Activated naive CD8-positive, alpha-beta T cell treated with anti-CD3 and anti-CD28 coated beads for 36 hours (primary cell): ENCODE data around the gene PLEKHA5. TPM values are rescaled to one million over a fixed set of nuclear protein-coding genes. Genes with fewer than 3 reads are reported as not detected.
"Not testable (repeated sequence)": the region's sequence is repeated elsewhere in the genome, so short reads cannot be mapped to it uniquely, and the experiment has no call there.

Experiments
- DNase-seq: peaks from one replicate; pipeline ENCODE4 v3.0.0; 2021
- H3K27ac Mint-ChIP-seq: one replicate; pipeline ENCODE4 v1.8.0; 2022; ENCODE audit warnings: mild to moderate bottlenecking, moderate library complexity, mixed read lengths
- H3K27me3 Mint-ChIP-seq: one replicate; pipeline ENCODE4 v1.8.0; 2022; ENCODE audit warnings: mild to moderate bottlenecking, mixed read lengths
- H3K36me3 Mint-ChIP-seq: one replicate; pipeline ENCODE4 v1.8.0; 2021; ENCODE audit warnings: mild to moderate bottlenecking, mixed read lengths
- H3K4me1 Mint-ChIP-seq: one replicate; pipeline ENCODE4 v1.8.0; 2021; ENCODE audit warnings: mixed read lengths
- H3K4me3 Mint-ChIP-seq: one replicate; pipeline ENCODE4 v1.8.0; 2022; ENCODE audit warnings: mild to moderate bottlenecking, moderate library complexity, mixed read lengths
- H3K9me3 Mint-ChIP-seq: one replicate; pipeline ENCODE4 v1.8.0; 2022; ENCODE audit warnings: mixed read lengths
- total RNA-seq, 2 experiments: library from RNA; stranded (reverse); gene quantifications; one replicate each; pipeline ENCODE4 v1.2.3, GENCODE V29; 2021

The PLEKHA5 gene, protein sequence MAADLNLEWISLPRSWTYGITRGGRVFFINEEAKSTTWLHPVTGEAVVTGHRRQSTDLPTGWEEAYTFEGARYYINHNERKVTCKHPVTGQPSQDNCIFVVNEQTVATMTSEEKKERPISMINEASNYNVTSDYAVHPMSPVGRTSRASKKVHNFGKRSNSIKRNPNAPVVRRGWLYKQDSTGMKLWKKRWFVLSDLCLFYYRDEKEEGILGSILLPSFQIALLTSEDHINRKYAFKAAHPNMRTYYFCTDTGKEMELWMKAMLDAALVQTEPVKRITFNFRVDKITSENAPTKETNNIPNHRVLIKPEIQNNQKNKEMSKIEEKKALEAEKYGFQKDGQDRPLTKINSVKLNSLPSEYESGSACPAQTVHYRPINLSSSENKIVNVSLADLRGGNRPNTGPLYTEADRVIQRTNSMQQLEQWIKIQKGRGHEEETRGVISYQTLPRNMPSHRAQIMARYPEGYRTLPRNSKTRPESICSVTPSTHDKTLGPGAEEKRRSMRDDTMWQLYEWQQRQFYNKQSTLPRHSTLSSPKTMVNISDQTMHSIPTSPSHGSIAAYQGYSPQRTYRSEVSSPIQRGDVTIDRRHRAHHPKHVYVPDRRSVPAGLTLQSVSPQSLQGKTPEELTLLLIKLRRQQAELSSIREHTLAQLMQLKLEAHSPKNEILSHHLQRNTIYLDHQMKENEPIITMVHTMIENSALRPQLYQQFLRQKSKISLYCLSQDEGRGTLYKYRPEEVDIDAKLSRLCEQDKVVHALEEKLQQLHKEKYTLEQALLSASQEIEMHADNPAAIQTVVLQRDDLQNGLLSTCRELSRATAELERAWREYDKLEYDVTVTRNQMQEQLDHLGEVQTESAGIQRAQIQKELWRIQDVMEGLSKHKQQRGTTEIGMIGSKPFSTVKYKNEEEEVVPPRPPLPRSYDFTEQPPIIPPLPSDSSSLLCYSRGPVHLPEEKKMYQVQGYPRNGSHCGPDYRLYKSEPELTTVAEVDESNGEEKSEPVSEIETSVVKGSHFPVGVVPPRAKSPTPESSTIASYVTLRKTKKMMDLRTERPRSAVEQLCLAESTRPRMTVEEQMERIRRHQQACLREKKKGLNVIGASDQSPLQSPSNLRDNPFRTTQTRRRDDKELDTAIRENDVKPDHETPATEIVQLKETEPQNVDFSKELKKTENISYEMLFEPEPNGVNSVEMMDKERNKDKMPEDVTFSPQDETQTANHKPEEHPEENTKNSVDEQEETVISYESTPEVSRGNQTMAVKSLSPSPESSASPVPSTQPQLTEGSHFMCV
- 1 to 10 TPM; 2.1 to 2.6 TPM for total RNA-seq

DNA sequence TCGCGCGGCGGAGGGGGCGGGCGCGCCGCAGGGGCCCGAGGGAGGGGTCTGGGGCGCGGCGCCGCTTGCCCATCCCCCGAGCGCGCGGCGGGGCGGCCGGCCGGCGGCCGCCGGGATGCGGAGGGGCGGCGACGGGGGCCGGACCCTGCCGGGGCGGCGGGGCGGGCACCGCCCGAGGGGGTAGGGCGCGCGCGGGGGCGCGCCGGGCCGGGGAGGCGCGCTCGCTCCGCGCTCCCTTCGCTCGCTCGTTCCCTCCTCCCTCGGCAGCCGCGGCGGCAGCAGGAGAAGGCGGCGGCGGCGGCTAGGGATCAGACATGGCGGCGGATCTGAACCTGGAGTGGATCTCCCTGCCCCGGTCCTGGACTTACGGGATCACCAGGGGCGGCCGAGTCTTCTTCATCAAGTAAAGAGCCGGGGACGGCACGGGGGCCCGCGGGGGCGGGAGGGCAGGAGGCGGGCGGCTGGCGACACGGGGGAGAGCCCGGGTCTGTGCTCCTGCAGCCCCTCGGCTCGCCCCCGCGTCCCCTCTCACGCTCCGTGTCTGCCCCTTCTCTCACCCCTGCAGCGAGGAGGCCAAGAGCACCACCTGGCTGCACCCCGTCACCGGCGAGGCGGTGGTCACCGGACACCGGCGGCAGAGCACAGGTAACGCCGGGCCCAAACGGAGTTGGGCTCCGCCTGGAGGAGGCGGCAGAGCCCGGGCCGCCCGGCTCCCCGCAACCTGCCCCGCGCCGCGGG is at the start of gene PLEKHA5:
TSS of gene PLEKHA5 (plus strand) at position 248 of the 738 bp plus-strand sequence. CDS start at position 315, 67 bp downstream.
- H3K4me3 Mint-ChIP-seq, result peak within 1 kb of the TSS; percentile 79
- peaks cover 46% of the 10 kb centered on the region for H3K27me3 Mint-ChIP-seq
- DNase-seq, result peak; percentile 48
- no peak within 1 kb of the TSS for H3K27ac Mint-ChIP-seq
- H3K4me1 Mint-ChIP-seq, result peaks cover 13% of the 10 kb centered on the region
- peaks cover 3% of the 10 kb centered on the region for H3K36me3 Mint-ChIP-seq
- H3K9me3 Mint-ChIP-seq, result peaks cover 12% of the 10 kb centered on the region

DNA sequence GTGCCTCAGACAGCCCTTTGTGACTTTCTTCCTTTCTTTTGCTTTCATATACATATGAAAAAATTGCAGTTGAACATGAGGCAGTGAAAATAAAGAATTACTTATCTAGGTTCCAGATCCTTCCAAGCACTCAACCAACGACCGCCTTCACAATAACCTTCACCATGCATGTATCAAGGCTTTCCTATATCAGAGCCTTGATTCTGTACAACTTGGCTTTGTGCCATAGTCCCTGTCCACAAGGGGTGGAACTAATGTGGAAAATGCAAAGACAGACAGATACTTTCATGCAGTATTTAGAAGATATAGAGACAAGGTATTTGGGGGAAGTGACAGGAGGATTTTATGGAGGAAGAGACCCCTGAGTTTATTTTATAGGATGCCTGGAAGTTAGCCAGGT is 48.6 kb upstream of the PLEKHA5 start:
- Mint-ChIP-seq H3K36me3 (no peaks in the 10 kb centered on the region), H3K4me3 (no peak overlapping the region), H3K27me3 (peaks cover 3% of the 10 kb centered on the region), H3K4me1 (no peaks in the 10 kb centered on the region), H3K9me3 (no peaks in the 10 kb centered on the region), H3K27ac (no peak overlapping the region)
- no peak for DNase-seq

DNA sequence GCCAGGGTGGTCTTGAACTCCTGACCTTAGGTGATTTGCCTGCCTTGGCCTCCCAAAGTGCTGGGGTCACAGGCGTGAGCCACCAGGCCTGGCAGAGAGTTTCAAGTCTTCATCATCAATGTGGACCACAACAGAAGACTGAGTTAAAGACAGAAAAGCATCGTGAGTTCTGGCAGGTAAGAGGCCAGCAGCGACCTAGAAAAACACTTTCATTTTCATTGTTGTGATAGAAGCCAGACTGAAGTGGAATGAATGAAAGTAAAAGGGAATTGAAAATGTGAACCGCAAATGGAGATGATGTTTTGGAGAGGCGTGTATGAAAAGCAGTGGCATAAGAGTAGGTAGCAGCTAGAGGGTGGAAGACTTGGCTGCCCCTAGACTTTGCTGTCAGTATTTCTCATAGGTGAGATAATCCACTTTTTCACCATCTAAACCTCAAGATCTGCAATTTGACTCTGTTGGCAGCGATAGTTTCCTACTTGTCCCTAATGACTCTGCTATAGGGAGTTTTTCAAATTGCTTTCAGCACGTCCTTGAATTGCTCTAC is 47.1 kb upstream of the PLEKHA5 start:
- no peak overlapping the region for H3K4me3 Mint-ChIP-seq
- no peak for DNase-seq
- H3K4me1 Mint-ChIP-seq, result no peaks in the 10 kb centered on the region
- no peaks in the 10 kb centered on the region for H3K9me3 Mint-ChIP-seq
- no peaks in the 10 kb centered on the region for H3K36me3 Mint-ChIP-seq
- no peak overlapping the region for H3K27ac Mint-ChIP-seq
- peaks cover 3% of the 10 kb centered on the region for H3K27me3 Mint-ChIP-seq

DNA sequence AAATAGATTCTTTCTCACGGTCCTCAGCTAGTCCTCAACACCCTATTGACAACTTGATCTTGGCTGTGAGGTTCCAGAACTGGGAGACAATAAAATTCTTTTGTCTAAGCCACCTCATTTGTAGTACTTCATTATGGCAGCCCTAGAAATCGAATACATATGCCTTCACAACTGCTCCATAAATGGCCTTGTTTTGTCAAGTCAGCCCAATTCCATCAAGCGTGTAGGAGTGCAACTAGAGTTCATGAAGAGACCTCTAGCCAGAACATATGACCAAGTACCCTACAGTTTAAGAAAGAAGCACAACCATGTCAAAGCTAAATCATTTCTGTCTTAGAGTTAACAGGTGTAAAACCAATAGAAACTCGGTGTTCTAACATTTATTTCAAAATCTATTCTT is 45.0 kb upstream of the PLEKHA5 start:
- no peak overlapping the region for H3K4me3 Mint-ChIP-seq
- H3K27ac Mint-ChIP-seq, result no peak overlapping the region
- H3K27me3 Mint-ChIP-seq, result peaks cover 3% of the 10 kb centered on the region
- H3K9me3 Mint-ChIP-seq, result no peaks in the 10 kb centered on the region
- DNase-seq, result no peak
- no peaks in the 10 kb centered on the region for H3K36me3 Mint-ChIP-seq
- no peaks in the 10 kb centered on the region for H3K4me1 Mint-ChIP-seq

DNA sequence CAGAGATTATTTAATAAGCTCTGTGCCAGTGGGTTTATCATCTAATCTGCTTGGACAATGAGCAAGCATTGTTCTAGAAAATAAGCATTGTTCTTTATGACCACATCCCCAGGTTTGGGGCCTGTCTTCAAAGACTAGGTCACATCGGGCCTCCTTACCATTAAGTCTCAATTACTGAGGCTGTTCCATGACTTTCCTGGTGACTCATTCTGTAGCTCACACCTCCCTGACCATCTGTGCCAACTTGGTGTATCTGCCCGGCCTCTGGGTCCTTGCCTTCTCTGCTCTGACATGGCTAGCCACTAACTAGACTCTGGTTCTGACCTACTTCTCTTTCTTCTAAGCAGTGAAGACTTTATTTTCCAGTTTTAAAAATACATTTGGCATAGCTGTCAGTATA is 44.4 kb upstream of the PLEKHA5 start:
- Mint-ChIP-seq H3K4me3 (no peak overlapping the region), H3K9me3 (no peaks in the 10 kb centered on the region), H3K27ac (no peak overlapping the region), H3K36me3 (no peaks in the 10 kb centered on the region), H3K4me1 (no peaks in the 10 kb centered on the region), H3K27me3 (peaks cover 3% of the 10 kb centered on the region)
- DNase-seq, result no peak

DNA sequence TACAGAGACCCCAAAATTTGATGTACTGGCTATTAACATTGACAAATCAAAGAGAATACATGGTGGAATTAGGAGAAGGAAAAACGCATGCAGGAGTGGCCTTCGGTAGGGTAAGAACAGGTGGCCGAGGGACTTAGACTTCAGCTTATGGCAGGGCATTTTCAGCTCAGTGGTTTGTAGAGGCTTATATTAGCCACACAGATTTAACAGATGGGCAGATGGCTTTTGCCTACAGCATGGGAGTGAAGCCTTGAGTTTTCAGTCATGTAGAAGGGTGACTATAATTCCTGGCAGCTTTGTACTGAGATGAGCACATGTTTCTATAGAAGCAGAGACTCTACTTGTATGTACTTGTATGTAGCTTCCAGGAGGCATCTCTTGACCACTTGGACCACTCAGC is 40.9 kb upstream of the PLEKHA5 start:
- H3K4me1 Mint-ChIP-seq, result no peaks in the 10 kb centered on the region
- no peaks in the 10 kb centered on the region for H3K36me3 Mint-ChIP-seq
- H3K27ac Mint-ChIP-seq, result no peak overlapping the region
- no peak for DNase-seq
- no peaks in the 10 kb centered on the region for H3K9me3 Mint-ChIP-seq
- H3K4me3 Mint-ChIP-seq, result no peak overlapping the region
- no peaks in the 10 kb centered on the region for H3K27me3 Mint-ChIP-seq

DNA sequence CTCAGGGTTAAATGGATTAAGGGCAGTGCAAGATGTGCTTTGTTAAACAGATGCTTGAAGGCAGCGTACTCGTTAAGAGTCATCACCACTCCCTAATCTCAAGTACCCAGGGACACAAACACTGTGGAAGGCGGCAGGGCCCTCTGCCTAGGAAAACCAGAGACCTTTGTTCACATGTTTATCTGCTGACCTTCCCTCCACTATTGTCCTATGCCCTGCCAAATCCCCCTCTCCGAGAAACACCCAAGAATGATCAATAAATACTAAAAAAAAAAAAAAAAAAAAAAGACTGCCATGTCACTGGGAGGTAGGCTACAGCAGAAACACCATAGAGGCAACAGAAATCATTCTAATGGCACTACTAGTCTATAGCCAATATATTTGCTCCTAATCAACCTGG is 37.1 kb upstream of the PLEKHA5 start:
- H3K4me1 Mint-ChIP-seq, H3K27me3 Mint-ChIP-seq, DNase-seq, H3K4me3 Mint-ChIP-seq, H3K9me3 Mint-ChIP-seq, H3K27ac Mint-ChIP-seq, H3K36me3 Mint-ChIP-seq: not testable (repeated sequence)

DNA sequence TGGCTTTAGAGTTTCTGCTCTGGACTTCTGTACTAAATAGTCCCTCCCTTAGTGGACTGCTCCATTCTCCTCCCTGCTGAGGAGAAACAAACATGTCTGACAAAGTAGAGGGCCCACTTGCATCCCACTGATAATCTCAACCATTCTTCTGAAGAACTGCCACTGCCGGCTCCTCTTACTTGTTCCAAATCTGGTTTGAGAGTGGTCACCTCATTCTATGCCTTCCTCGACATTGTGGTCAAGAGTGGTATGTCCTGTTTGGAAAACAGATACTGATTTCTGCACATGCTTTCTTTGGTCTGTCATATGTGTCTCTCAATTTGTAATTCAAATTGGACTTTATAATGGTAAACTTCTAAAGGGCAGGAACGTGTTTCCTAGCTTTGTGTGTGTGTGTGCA is 36.3 kb upstream of the PLEKHA5 start:
- no peak overlapping the region for H3K27ac Mint-ChIP-seq
- H3K4me3 Mint-ChIP-seq, result no peak overlapping the region

DNA sequence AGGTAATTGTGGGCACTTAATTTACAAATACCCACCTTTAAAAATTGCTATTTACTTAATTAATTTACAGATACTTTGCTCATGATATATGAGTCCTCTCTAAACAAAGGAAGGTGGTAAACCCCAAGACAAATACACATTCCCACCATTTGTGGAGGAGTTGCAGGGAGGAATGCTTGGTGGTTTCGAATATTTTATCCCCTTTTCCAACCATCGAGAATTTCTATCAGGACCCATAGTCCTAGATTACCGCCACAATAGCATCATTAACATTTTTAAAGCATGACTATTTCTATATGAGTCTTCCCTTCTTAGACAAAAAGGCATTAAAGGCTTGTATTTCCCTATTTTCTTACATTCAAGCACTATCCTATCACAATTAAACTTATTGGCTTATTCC is 34.2 kb upstream of the PLEKHA5 start:
- DNase-seq, result no peak
- Mint-ChIP-seq H3K4me3 (no peak overlapping the region), H3K27ac (no peak overlapping the region), H3K9me3 (no peaks in the 10 kb centered on the region), H3K4me1 (no peaks in the 10 kb centered on the region), H3K36me3 (no peaks in the 10 kb centered on the region), H3K27me3 (no peaks in the 10 kb centered on the region)

More for the DNA sequence above, 36.3 kb upstream of the PLEKHA5 start:
- H3K4me1 Mint-ChIP-seq, result no peaks in the 10 kb centered on the region
- DNase-seq, result no peak
- H3K36me3 Mint-ChIP-seq, result no peaks in the 10 kb centered on the region
- no peaks in the 10 kb centered on the region for H3K9me3 Mint-ChIP-seq
- no peaks in the 10 kb centered on the region for H3K27me3 Mint-ChIP-seq

DNA sequence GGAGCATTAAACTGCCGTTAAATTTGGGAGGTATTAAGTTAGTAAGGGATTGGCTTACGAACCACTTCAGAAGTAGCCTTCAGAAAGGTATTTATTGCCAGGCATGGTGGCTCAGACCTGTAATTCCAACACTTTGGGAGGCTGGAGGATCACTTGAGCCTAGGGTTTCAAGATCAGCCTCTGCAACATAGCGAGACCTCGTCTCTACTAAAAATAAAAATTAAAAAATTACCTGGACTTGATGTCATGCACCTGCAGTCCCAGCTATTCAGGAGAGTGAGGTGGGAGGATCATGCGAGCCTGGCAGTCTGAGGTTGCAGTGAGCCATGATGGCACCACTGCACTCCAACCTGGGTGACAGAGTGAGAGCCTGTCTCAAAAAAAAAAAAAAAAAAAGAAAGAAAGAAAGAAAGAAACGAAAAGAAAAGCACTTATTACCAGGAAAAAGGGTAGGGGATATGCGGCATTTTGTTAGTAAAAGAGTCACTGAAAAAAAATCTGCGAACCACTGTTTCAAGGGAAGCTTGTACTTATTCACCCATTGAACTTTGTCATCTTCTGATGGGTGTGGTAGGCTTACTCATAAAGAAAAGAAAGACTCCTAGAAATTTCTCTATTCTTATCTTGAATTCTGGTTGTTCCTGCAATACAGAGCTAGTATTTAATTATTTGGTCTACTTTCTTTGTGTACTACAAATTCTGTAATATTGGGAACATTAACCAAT is 33.6 kb upstream of the PLEKHA5 start:
- no peak overlapping the region for H3K4me3 Mint-ChIP-seq

DNA sequence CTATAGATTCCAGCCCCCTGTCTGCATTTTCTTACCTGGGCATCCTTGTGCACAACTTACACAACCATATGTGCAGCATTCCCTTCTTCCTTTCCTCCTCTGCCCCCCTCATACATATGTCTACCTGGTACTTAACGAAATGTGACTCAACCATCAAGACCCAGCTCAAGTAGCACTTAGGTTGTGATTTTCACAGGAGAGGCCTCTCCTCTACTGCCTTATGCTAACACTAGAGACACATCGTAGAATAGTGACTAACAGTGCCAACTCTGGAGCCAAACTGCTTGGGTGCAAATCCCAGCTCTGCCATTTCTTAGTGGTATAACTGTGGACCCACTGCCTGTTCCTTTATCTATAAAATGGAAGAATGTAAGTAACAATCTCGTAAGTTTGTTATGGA is 24.1 kb upstream of the PLEKHA5 start:
- Mint-ChIP-seq H3K27ac (no peak overlapping the region), H3K36me3 (no peaks in the 10 kb centered on the region), H3K9me3 (no peaks in the 10 kb centered on the region), H3K4me1 (no peaks in the 10 kb centered on the region), H3K27me3 (peaks cover 4% of the 10 kb centered on the region), H3K4me3 (no peak overlapping the region)
- DNase-seq, result no peak

More for the DNA sequence above, 33.6 kb upstream of the PLEKHA5 start:
- no peaks in the 10 kb centered on the region for H3K27me3 Mint-ChIP-seq
- H3K36me3 Mint-ChIP-seq, result no peaks in the 10 kb centered on the region
- H3K4me1 Mint-ChIP-seq, result no peaks in the 10 kb centered on the region
- no peak overlapping the region for H3K27ac Mint-ChIP-seq
- no peaks in the 10 kb centered on the region for H3K9me3 Mint-ChIP-seq
- no peak for DNase-seq

DNA sequence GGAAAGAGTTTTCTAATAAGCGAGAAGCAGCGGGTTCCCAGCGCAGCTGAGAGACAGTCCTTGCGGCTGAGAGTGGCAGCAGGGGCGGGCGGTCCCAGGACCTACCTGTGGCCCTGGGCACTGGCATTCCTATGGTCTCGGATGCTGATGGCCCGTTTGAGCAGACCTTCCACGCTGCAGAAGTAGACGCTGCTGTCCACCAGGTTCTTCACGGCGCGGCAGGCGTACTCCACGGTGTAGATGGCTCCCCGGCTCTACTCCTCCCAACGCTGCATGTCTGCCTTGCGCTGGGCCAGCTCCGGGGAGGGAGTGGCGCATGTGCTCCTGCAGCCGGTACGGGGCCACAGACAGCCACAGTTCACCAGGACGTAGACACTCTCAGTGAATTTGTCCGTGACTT is 21.8 kb upstream of the PLEKHA5 start:
- no peaks in the 10 kb centered on the region for H3K9me3 Mint-ChIP-seq
- H3K36me3 Mint-ChIP-seq, result no peaks in the 10 kb centered on the region
- no peak for DNase-seq
- H3K27ac Mint-ChIP-seq, result no peak overlapping the region
- H3K4me1 Mint-ChIP-seq, result no peaks in the 10 kb centered on the region
- peaks cover 4% of the 10 kb centered on the region for H3K27me3 Mint-ChIP-seq
- no peak overlapping the region for H3K4me3 Mint-ChIP-seq

DNA sequence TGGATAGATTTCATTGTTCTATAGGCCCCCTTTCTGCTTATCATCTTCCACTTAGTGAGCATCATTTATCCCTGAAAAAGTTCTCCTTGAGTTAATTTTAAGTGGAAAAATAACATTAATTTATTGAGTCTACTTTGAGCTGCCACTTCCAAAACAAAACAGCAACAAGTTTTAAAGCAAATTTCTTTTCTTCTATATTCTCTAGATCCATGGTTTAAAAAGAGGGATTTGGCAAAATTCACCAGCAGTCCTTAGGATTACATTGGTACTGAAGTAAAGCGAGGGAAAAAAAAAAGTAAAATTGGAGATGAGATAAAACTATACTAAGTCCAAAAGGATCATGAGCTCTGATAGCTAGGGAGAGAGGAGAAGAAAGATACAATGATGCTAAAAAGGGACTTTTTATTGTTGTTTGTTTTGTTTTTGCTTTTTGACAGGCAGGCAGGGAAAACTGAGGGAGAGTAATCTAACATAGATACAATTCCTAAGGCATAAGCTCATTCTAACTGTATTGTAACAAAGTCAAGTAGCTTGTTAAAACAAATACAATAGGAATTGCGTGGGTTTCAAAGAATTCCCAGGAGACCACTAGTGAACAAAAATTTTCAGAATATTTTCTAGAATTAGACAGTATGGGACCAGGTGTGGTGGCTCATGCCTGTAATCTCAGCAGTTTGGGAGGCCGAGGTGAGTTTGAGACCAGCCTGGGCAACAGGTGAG is 19.2 kb upstream of the PLEKHA5 start:
- no peak overlapping the region for H3K4me3 Mint-ChIP-seq
- peaks cover 4% of the 10 kb centered on the region for H3K27me3 Mint-ChIP-seq
- no peak for DNase-seq
- no peaks in the 10 kb centered on the region for H3K9me3 Mint-ChIP-seq
- H3K27ac Mint-ChIP-seq, result no peak overlapping the region
- H3K4me1 Mint-ChIP-seq, result no peaks in the 10 kb centered on the region
- H3K36me3 Mint-ChIP-seq, result no peaks in the 10 kb centered on the region
